Measurements from ENCODE around the gene FGF23.
"Not testable (repeated sequence)": the region's sequence is repeated elsewhere in the genome, so short reads cannot be mapped to it uniquely, and the experiment has no call there.

DNA sequence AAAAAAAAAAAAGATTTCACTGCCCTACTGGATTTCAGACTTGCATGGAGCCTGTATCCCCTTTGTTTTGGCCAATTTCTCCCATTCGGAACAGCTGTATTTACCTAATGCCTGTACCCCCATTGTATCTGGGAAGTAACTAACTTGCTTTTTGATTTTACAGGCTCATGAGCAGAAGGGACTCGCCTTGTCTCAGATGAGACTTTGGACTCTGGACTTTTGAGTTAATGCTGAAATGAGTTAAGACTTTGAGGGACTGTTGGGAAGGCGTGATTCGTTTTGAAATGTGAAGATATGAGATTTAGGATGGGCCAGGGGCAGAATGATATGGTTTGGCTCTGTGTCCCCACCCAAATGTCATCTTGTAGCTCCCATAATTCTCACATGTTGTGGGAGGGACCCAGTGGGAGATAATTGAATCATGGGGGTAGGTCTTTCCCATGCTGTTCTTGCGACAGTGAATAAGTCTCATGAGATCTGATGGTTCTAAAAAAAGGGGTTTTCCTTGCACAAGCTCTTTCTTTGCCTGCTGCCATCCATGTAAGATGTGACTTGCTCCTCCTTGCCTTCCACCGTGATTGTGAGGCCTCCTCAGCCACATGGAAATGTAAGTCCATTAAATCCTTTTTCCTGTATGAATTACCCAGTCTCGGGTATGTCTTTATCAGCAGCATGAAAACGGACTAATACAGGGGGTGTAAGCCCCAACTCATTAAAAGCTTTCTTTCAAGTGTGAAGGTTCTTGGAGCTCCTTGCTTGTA lies 25.5 kb upstream of the FGF23 start:
- not testable (repeated sequence) for TF ChIP-seq JUND (IDR thresholded peaks at IDR 0.05); CTCF (IDR thresholded peaks at IDR 0.05; ENCODE audit: low read depth, low read length, missing input control); ZBTB33 (IDR thresholded peaks at IDR 0.05); TAF1 (conservative IDR thresholded peaks at IDR 0.05); FOXA1 (IDR thresholded peaks at IDR 0.05); RAD21 (IDR thresholded peaks at IDR 0.05); MAX (IDR thresholded peaks at IDR 0.05); SP1 (IDR thresholded peaks at IDR 0.05); REST (IDR thresholded peaks at IDR 0.05); GABPA (IDR thresholded peaks at IDR 0.05 in 1 of 2, conservative IDR thresholded peaks at IDR 0.05 in 1 of 2); NR2F2 (IDR thresholded peaks at IDR 0.05); YY1 (IDR thresholded peaks at IDR 0.05)
- TF ChIP-seq, protein P1, sequence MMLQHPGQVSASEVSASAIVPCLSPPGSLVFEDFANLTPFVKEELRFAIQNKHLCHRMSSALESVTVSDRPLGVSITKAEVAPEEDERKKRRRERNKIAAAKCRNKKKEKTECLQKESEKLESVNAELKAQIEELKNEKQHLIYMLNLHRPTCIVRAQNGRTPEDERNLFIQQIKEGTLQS (IDR thresholded peaks at IDR 0.05), result not testable (repeated sequence)
